22Rv1 (cell line): ENCODE measurements around the gene ELOVL1.
A peak's percentile ranks its signal among the peaks of the same experiment; 100 is the strongest.

Experiments
- H3K27ac ChIP-seq: fragments of 450-650 bp; 2 replicates; pipeline ENCODE4 v1.5.1; 2017
- ZFX ChIP-seq: fragments of 450-650 bp; IDR thresholded peaks from 2 replicates; pipeline ENCODE4 v1.6.1; 2017; ENCODE audit warnings: antibody characterized with exemption, borderline replicate concordance
- TF ChIP-seq, protein P1 (sequence below): fragments of 450-650 bp; IDR thresholded peaks from 2 replicates; pipeline ENCODE4 v1.5.1; 2017; ENCODE audit warnings: mild to moderate bottlenecking

Gene ELOVL1

DNA sequence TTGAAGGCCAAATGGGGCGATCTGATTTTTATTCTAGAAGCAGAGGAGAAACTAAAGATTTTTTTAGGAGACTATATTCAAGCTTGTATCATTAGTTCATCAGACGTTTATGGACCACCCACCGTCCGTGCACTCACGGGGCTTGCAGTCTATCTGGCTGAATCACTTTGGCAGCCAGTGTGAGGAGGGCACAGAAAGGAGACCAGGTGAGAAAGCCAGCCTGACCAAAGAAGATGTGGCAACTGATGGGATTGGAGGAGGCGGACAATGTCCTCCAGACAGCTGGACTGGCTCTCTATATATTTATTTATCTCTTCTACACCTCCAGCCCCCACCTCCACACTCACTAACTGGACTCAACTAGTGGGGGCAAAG is 822 bp upstream of the ELOVL1 start:
- TF ChIP-seq ZFX: no peak
- peak overlapping the region; percentile 95 for H3K27ac ChIP-seq

DNA sequence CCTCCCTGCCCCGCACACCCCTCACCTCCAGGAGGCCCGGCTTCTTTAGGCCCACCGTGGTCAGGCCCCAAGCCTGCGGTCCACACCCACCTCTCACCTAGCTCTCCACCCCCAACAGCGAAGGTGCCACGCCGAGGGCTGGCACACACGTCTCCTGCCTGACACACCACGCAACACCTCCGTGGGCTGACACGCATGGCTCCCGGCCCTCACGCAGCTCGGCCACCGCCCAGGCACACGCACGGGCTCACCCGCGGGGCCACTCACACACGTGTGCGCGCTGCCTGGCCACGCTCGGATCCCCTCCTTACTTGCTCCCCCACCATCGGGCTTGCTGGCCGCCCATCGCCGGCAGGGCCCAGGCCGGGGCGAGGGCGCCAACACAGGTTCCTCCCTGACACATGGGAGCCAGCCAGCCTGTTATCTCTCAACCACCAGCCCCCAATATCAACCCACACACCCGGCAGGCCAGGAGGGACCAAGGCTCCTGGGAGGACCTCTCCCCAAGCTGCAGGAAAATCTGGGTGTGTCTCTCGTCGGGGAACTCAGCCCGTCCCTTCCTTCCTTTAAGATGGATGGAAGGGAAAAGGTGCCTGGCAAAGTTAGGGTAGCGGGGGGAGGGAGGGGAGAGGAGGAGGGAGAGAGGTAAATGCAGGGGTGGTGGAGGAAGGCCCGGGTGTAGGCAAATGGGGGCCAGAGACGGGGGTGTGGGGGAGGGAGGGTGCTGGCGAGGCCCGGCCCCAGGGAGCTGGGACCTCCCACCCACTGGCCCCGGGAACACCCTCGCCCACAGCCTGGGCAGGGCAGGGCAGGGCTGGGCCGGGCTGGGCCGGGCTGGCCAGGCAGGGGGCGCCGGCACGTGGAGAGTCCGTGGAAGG is 546 bp downstream of the ELOVL1 start:
- H3K27ac ChIP-seq: peak overlapping the region; percentile 95
- TF ChIP-seq, protein P1, sequence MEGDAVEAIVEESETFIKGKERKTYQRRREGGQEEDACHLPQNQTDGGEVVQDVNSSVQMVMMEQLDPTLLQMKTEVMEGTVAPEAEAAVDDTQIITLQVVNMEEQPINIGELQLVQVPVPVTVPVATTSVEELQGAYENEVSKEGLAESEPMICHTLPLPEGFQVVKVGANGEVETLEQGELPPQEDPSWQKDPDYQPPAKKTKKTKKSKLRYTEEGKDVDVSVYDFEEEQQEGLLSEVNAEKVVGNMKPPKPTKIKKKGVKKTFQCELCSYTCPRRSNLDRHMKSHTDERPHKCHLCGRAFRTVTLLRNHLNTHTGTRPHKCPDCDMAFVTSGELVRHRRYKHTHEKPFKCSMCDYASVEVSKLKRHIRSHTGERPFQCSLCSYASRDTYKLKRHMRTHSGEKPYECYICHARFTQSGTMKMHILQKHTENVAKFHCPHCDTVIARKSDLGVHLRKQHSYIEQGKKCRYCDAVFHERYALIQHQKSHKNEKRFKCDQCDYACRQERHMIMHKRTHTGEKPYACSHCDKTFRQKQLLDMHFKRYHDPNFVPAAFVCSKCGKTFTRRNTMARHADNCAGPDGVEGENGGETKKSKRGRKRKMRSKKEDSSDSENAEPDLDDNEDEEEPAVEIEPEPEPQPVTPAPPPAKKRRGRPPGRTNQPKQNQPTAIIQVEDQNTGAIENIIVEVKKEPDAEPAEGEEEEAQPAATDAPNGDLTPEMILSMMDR: no peak
- TF ChIP-seq ZFX: no peak

DNA sequence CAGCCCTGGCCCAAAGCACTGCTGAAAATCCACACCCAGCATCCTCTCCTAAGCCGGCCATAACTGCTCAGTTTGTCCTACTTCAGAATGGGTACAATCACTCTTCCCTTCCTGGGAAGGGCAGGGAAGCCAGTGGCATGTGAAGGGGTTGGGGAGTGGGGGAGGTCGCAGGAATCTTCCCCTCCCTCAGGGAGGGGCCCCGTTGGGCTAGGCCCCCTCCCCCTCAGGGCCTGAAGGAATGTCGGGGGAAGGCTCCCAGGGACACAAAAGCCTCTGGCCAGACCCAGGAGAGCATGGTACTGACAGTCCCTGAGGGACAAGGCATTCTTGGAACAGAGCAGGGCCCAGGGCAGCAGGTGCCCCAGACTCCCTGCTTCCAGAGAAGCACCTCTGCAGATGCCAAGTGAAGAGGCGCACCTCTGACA is 1.2 kb downstream of the ELOVL1 start:
- no peak for TF ChIP-seq ZFX
- TF ChIP-seq, protein P1: no peak
- peak overlapping the region; percentile 95 for H3K27ac ChIP-seq

DNA sequence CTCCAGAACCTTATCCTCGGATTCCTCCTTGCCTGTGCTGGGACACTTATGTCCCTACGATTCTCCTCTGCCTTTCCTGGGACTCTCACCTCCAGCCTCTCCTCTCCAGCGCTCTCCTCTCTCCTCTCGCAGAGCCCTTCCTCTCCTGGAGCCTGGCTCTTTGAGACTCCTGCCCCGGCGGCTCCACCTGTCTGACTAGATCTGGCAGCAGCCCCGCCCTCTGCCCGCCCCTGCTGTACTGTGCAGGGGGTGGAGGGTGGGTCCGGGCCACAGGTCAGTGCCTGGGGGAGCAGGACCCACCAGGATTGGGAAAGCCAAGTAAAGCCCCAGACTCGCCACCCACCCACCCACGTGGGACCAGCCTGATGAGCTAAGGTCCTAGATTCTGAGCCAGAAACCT is 1.6 kb downstream of the ELOVL1 start:
- peak overlapping the region; percentile 95 for H3K27ac ChIP-seq
- no peak for TF ChIP-seq ZFX
- TF ChIP-seq, protein P1: no peak

DNA sequence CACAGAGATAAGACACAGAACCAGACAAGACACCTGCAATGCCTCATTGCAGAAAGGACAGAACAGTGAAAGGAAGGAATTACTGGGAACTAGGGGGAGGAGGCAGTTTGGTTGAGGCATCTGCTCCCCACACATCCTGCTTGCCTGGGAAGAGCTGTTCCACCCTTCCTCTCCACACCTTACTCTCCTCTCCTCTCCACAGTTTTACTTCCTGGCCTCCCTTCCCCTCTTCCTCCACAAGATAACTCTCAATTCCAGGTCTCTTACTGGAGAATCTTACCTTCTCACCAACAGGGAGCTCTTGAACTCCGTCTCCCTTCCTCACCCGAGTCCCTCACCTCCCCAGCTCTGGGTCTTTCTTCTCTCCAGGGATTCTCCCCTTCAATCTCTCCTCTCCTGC is 2.1 kb downstream of the ELOVL1 start:
- H3K27ac ChIP-seq: peak overlapping the region; percentile 95
- TF ChIP-seq ZFX: no peak
- TF ChIP-seq, protein P1: no peak

DNA sequence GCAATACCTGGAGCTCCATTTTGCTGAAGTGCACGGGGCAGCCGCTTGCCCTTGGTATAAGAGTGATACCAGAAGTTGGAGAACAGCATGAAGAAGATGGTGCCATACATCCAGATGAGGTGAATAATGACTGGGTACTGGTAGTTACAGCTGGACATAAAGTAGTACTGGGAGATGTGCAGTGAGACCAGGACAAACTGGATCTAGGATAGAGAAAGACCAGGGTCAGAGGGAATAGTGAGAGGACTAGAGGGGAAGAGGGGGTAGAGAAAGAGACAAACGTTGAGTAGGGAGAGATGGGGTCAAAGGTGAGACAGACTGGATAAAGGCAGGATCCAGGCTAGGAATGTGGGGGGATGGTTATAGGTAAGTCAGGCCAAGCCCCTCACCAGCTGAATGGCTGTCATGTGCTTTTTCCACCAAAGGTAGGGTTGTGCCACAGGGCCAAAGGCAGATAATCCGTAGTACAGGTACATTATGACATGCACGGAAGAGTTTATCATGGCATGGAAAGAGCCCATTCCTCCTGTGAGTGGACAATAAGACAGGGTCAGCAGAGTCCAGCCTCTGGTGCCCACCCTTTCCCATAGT is 3.8 kb downstream of the ELOVL1 start:
- TF ChIP-seq, protein P1: no peak
- no peak for TF ChIP-seq ZFX
- peak overlapping the region; percentile 95 for H3K27ac ChIP-seq

DNA sequence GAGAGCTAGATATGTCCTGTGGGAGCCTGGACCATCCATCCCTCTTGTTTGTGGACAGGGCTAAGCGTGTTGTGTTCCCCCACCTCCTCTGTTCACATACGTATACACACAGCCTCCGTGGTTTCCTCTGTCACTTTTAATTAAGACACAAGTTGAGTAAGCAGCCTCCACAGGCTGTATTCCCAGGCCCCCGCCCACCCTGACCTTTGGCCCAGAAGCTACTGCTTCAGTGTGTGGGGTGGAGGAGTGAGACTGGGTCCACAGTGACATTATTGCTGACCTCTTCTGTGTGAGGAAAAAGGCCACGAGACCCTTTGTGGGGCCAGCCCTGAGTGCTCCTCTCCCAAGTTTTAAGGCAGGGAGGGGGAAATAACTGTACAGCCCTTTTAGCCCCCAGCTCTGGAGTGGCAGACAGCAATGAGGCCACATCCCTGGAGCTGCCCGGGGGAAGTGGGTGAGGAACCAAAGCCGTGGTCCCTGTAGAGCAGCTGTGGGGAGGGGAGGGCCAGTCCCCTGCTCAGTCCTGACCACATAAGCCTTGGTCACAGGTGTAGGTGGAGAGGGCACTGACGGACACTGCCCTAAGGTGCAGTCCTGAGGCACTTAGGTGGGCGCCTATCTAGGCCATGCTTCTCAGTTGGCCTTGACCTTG is 4.4 kb downstream of the ELOVL1 start:
- H3K27ac ChIP-seq: peak overlapping the region; percentile 95
- TF ChIP-seq, protein P1: no peak
- no peak for TF ChIP-seq ZFX
